Measurements from ENCODE around the gene NEU2. TPM values are rescaled to one million over a fixed set of nuclear protein-coding genes. Genes with fewer than 3 reads are reported as not detected.

NEU2 gene
- total and polyA plus RNA-seq, 10 of the 15 experiments (the other 5 are each of a cell fraction or from before 2014, with no cell fraction given) = not detected

- TF ChIP-seq POU2F2 (IDR thresholded peaks at IDR 0.05; ENCODE audit: borderline replicate concordance, low read depth, low read length) (no peak), ZNF274 (IDR thresholded peaks at IDR 0.05; ENCODE audit: insufficient read depth, insufficient read length) (no peak), HSF1 (IDR thresholded peaks at IDR 0.05; ENCODE audit: low read depth, low read length) (no peak), PRDM15 (CRISPR knock-in tag; IDR thresholded peaks at IDR 0.05) (no peak)
These were observed 25.2 kb upstream of the NEU2 start (continued) for GRCh38 chr2:233007270-233007669.

- DNase-seq (ENCODE audit: low read depth, low spot score) (no peak), FAIRE-seq (no peak), ATAC-seq (no peak)
- intact Hi-C loops (cut with micrococcal nuclease; ENCODE audit: unreplicated experiment) = no loop called here
- Histone ChIP-seq H3K4me3 (no peak overlapping the region), H3K9me3 (replicated peaks; ENCODE audit: control insufficient read depth, insufficient read depth, low read length) (no peaks in the 10 kb centered on the region), H3K36me3 (ENCODE audit: control insufficient read depth in 2 of 2, insufficient read depth in 2 of 2, low read length in 1 of 2) (no peaks in the 10 kb centered on the region), H4K20me1 (ENCODE audit: control insufficient read depth, insufficient read depth) (no peaks in the 10 kb centered on the region), H3K4me1 (ENCODE audit: control insufficient read depth, insufficient read depth, low read length) (no peaks in the 10 kb centered on the region; the same call in 1 of the 2 replicates), H3K9ac (ENCODE audit: control insufficient read depth, insufficient read depth, low read length) (no peak overlapping the region), H3K27ac (ENCODE audit: control insufficient read depth, insufficient read depth) (no peak overlapping the region), H3K4me2 (ENCODE audit: control insufficient read depth, insufficient read depth) (no peak overlapping the region), H2AFZ (ENCODE audit: control insufficient read depth, low read depth, low read length) (no peak overlapping the region), H3K79me2 (ENCODE audit: control insufficient read depth, insufficient read depth, low read length) (no peaks in the 10 kb centered on the region), H3K27me3 (replicated peaks in 1 of 2; ENCODE audit: control insufficient read depth in 2 of 2, insufficient read depth in 2 of 2, low read length in 1 of 2) (peaks cover 0 to 3% of the 10 kb centered on the region in 2 experiments; a peak in 1 of 4 replicates)
- CTCF ChIA-PET = no interaction called here
- 1% methylated on average over 3 of the region's 3 CpGs for WGBS (ENCODE audit: insufficient coverage, insufficient replicate concordance, low lambda C conversion rate, missing lambda C conversion rate)
- TF ChIP-seq ELK1 (IDR thresholded peaks at IDR 0.05; ENCODE audit: low read depth, low read length) (no peak), NBN (IDR thresholded peaks at IDR 0.05) (no peak), EED (IDR thresholded peaks at IDR 0.05; ENCODE audit: low read depth) (no peak), KLF5 (IDR thresholded peaks at IDR 0.05; ENCODE audit: partially characterized antibody) (no peak), PAX5 (IDR thresholded peaks at IDR 0.05; ENCODE audit: borderline replicate concordance, low read depth, low read length) (no peak), EZH2 (IDR thresholded peaks at IDR 0.05; ENCODE audit: borderline replicate concordance, control insufficient read depth, low read depth, low read length) (no peak), CBX5 (IDR thresholded peaks at IDR 0.05; ENCODE audit: low read depth) (no peak), KAT2A (conservative IDR thresholded peaks at IDR 0.05; ENCODE audit: control insufficient read depth, low read depth, low read length) (no peak), TCF7 (IDR thresholded peaks at IDR 0.05; ENCODE audit: borderline replicate concordance) (no peak), LARP7 (IDR thresholded peaks at IDR 0.05) (no peak), CHD2 (IDR thresholded peaks at IDR 0.05; ENCODE audit: borderline replicate concordance, low read depth, low read length) (no peak), POLR2AphosphoS2 (IDR thresholded peaks at IDR 0.05; ENCODE audit: low read depth, low read length) (no peak)
- BruUV-seq (replicated peaks) = no TSS peak
- SMC1A ChIA-PET (ENCODE audit: uncharacterized antibody, unreplicated experiment) = interaction anchor here (1.2 kb wide), 1 partner anchor 86 kb away, joined by 3 read pairs; no protein-coding TSS in a partner anchor
- RAD21 ChIA-PET (ENCODE audit: unreplicated experiment) = no interaction called here
- POLR2A ChIA-PET = no interaction called here
- in situ Hi-C loops (cut with MboI) = no loop called here
These were observed 24.7 kb upstream of the NEU2 start for GRCh38 chr2:233007739-233008138.
